Tibial artery (tissue), 4 donors: Measurements from ENCODE around the gene FBXW9.

ENCODE experiments used
- DNase-seq, 2 donors: peaks; one replicate each; pipeline ENCODE4 v3.0.0-alpha.2; 2019
- H3K27ac ChIP-seq, 2 donors: fragments of 200-600 bp; sonication (generic) in 1 of 2; 1 replicate in 1 of 2; 2 replicates in 1 of 2; pipeline ENCODE4 v1.5.1; 2018 to 2019; ENCODE audit warnings: mild to moderate bottlenecking in 1 of 2
- H3K27me3 ChIP-seq, 2 donors: fragments of 200-600 bp; sonication (generic) in 1 of 2; one replicate each; pipeline versions ENCODE4 v1.5.1 to v1.6.0; 2016 to 2019
- H3K36me3 ChIP-seq, 3 donors: fragments of 200-600 bp; sonication (generic) in 2 of 3; one replicate each; pipeline ENCODE4 v1.5.1; 2016 to 2019; ENCODE audit warnings: mild to moderate bottlenecking in 2 of 3
- H3K4me1 ChIP-seq, 4 donors: fragments of 200-600 bp; sonication (generic) in 2 of 4; 1 replicate in 3 of 4; 2 replicates in 1 of 4; pipeline ENCODE4 v1.5.1; 2016 to 2019
- H3K4me3 ChIP-seq, 2 donors: fragments of 200-600 bp; sonication (generic) in 1 of 2; 1 replicate in 1 of 2; 2 replicates in 1 of 2; pipeline ENCODE4 v1.5.1; 2018 to 2019; ENCODE audit warnings: mild to moderate bottlenecking in 2 of 2
- H3K9me3 ChIP-seq, 3 donors: fragments of 200-600 bp; sonication (generic) in 1 of 3; one replicate each; pipeline ENCODE4 v1.5.1; 2016 to 2019
- intact Hi-C: fragments of 100-400 bp; cut with DNase I; formaldehyde crosslinking; loops from one replicate; pipeline ENCODE4 v1.15.0; 2023; ENCODE audit warnings: low total_unique reads
- TF ChIP-seq, protein P1 (sequence below), 2 experiments: fragments of 200-600 bp in 1 of 2; fragments of 450-650 bp in 1 of 2; IDR thresholded peaks; one replicate each; pipeline ENCODE4 v1.5.1; 2017 to 2019; ENCODE audit warnings: antibody characterized with exemption in 2 of 2, mild to moderate bottlenecking in 1 of 2, moderate library complexity in 1 of 2

FBXW9 gene

GRCh38 chr19:12711187-12711586, 14.8 kb upstream of the FBXW9 start:
- no peak overlapping the region for H3K4me3 ChIP-seq
- TF ChIP-seq, protein P1, sequence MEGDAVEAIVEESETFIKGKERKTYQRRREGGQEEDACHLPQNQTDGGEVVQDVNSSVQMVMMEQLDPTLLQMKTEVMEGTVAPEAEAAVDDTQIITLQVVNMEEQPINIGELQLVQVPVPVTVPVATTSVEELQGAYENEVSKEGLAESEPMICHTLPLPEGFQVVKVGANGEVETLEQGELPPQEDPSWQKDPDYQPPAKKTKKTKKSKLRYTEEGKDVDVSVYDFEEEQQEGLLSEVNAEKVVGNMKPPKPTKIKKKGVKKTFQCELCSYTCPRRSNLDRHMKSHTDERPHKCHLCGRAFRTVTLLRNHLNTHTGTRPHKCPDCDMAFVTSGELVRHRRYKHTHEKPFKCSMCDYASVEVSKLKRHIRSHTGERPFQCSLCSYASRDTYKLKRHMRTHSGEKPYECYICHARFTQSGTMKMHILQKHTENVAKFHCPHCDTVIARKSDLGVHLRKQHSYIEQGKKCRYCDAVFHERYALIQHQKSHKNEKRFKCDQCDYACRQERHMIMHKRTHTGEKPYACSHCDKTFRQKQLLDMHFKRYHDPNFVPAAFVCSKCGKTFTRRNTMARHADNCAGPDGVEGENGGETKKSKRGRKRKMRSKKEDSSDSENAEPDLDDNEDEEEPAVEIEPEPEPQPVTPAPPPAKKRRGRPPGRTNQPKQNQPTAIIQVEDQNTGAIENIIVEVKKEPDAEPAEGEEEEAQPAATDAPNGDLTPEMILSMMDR (IDR thresholded peaks at IDR 0.05), result no peak
- DNase-seq, result no peak
- intact Hi-C loops, result no loop called here
- no peaks in the 10 kb centered on the region for H3K27me3 ChIP-seq
- H3K27ac ChIP-seq, result no peak overlapping the region
- no peaks in the 10 kb centered on the region for H3K9me3 ChIP-seq
- no peaks in the 10 kb centered on the region for H3K4me1 ChIP-seq
- H3K36me3 ChIP-seq, result peaks cover 84 to 97% (median 94%) of the 10 kb centered on the region in 3 donors

DNA sequence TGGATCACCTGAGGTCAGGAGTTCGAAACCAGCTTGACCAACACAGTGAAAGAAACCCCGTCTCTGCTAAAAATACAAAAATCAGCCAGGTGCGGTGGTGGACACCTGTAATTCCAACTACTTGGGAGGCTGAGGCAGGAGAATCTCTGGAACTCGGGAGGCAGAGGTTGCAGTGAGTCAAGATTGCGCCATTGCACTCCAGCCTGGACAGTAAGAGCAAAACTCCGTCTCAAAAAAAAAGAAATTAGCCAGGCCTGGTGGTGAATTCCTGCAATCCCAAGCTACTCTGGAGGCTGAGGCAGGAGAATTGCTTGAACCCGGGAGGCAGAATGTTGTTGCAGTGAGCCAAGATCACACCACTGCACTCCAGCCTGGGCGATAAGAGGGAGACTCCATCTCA, 12.2 kb upstream of the FBXW9 start:
- TF ChIP-seq, protein P1 (IDR thresholded peaks at IDR 0.05), result no peak
- intact Hi-C loops, result no loop called here
- no peaks in the 10 kb centered on the region for H3K27me3 ChIP-seq
- no peaks in the 10 kb centered on the region for H3K9me3 ChIP-seq
- no peak for DNase-seq
- H3K36me3 ChIP-seq, result peaks cover 87 to 97% (median 94%) of the 10 kb centered on the region in 3 donors
- no peak overlapping the region for H3K4me3 ChIP-seq
- no peaks in the 10 kb centered on the region for H3K4me1 ChIP-seq
- no peak overlapping the region for H3K27ac ChIP-seq

- no peak overlapping the region for H3K27ac ChIP-seq
- H3K9me3 ChIP-seq, result no peaks in the 10 kb centered on the region
- peaks cover 95 to 100% (median 97%) of the 10 kb centered on the region in 3 donors for H3K36me3 ChIP-seq
- no peaks in the 10 kb centered on the region for H3K27me3 ChIP-seq
- no peak for DNase-seq
- intact Hi-C loops, result no loop called here
- H3K4me1 ChIP-seq, result no peaks in the 10 kb centered on the region
- TF ChIP-seq, protein P1 (IDR thresholded peaks at IDR 0.05), result no peak
- no peak overlapping the region for H3K4me3 ChIP-seq
Measured at GRCh38 chr19:12706332-12706718, 9.9 kb upstream of the FBXW9 start.

GRCh38 chr19:12705654-12706331, 9.4 kb upstream of the FBXW9 start:
- no peaks in the 10 kb centered on the region for H3K9me3 ChIP-seq
- H3K27ac ChIP-seq, result no peak overlapping the region
- DNase-seq, result no peak
- intact Hi-C loops, result no loop called here
- H3K27me3 ChIP-seq, result no peaks in the 10 kb centered on the region
- no peak overlapping the region for H3K4me3 ChIP-seq
- H3K36me3 ChIP-seq, result peaks cover 95 to 100% (median 97%) of the 10 kb centered on the region in 3 donors
- H3K4me1 ChIP-seq, result no peaks in the 10 kb centered on the region
- TF ChIP-seq, protein P1 (IDR thresholded peaks at IDR 0.05), result no peak

DNA sequence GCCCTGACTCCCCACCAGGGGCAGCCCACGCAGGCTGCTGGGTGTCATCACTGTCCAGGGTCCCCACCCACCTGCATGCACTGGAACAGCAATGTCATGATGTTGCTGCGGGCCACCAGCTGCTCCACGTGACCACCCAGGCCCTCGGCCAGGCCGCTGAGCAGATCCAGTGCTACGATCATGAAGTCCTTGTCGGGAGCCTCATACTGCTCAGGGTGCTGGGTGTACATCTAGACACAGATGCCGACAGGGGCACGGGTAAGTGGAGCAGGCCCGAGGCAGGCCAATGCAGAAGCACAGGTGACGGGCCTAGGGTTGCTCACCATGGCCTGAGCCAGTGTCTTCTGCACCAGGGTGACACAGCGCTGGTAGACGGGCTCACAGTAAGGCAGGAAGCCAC, 8.7 kb upstream of the FBXW9 start:
- intact Hi-C loops, result no loop called here
- Histone ChIP-seq H3K36me3 (peaks cover 91 to 100% (median 97%) of the 10 kb centered on the region in 3 donors), H3K27ac (no peak overlapping the region), H3K4me1 (no peaks in the 10 kb centered on the region), H3K4me3 (no peak overlapping the region), H3K27me3 (no peaks in the 10 kb centered on the region), H3K9me3 (no peaks in the 10 kb centered on the region)
- TF ChIP-seq, protein P1 (IDR thresholded peaks at IDR 0.05), result no peak
- no peak for DNase-seq
